GM19238 (cell line): ENCODE measurements around the gene TACR1.
A peak's percentile ranks its signal among the peaks of the same experiment; 100 is the strongest.
"Not testable (repeated sequence)": the region's sequence is repeated elsewhere in the genome, so short reads cannot be mapped to it uniquely, and the experiment has no call there.

Experiments used
- DNase-seq: peaks from one replicate; pipeline ENCODE4 v3.0.0; 2011; ENCODE audit warnings: low spot score; ENCODE audit not compliant: insufficient read length

The TACR1 gene

GRCh38 chr2:75146606-75147332, 52.6 kb downstream of the TACR1 start:
- DNase-seq: no peak

- DNase-seq: not testable (repeated sequence)
Observed at GRCh38 chr2:75146221-75146605, 53.1 kb downstream of the TACR1 start.

- DNase-seq: no peak
Observed at GRCh38 chr2:75142081-75142480, 57.2 kb downstream of the TACR1 start.

- DNase-seq: no peak
Observed at GRCh38 chr2:75140288-75140687, 59.0 kb downstream of the TACR1 start.

GRCh38 chr2:75139171-75139570, 60.1 kb downstream of the TACR1 start:
- DNase-seq: no peak

- DNase-seq: no peak
Observed at GRCh38 chr2:75138528-75138927, 60.8 kb downstream of the TACR1 start.

- DNase-seq: no peak
Observed at GRCh38 chr2:75135776-75136400, 63.4 kb downstream of the TACR1 start.

- no peak for DNase-seq
Observed at GRCh38 chr2:75134860-75135259, 64.5 kb downstream of the TACR1 start.

GRCh38 chr2:75133621-75134570, 65.4 kb downstream of the TACR1 start:
- DNase-seq: no peak

GRCh38 chr2:75130171-75130570, 69.1 kb downstream of the TACR1 start:
- DNase-seq: no peak

- no peak for DNase-seq
Observed at GRCh38 chr2:75123876-75124275, 75.4 kb downstream of the TACR1 start.

- DNase-seq: no peak
Observed at GRCh38 chr2:75113231-75113869, 86.0 kb downstream of the TACR1 start.

GRCh38 chr2:75108937-75109482, 90.3 kb downstream of the TACR1 start:
- no peak for DNase-seq

- DNase-seq: no peak
Observed at GRCh38 chr2:75102011-75102410, 97.3 kb downstream of the TACR1 start.

- DNase-seq: no peak
Observed at GRCh38 chr2:75100801-75101151, 98.5 kb downstream of the TACR1 start.

GRCh38 chr2:75100011-75100800, 99.1 kb downstream of the TACR1 start:
- no peak for DNase-seq

- DNase-seq: no peak
Observed at GRCh38 chr2:75099521-75099922, 99.8 kb downstream of the TACR1 start.

- DNase-seq: peak; percentile 3
Observed at GRCh38 chr2:75098856-75099255, 100.5 kb downstream of the TACR1 start.

GRCh38 chr2:75097831-75098230, 101.5 kb downstream of the TACR1 start:
- DNase-seq: no peak

- no peak for DNase-seq
Observed at GRCh38 chr2:75094405-75094804, 104.9 kb downstream of the TACR1 start.
